ENCODE results near the gene EPB41L4A.
A peak's percentile ranks its signal among the peaks of the same experiment; 100 is the strongest.

Gene EPB41L4A

DNA sequence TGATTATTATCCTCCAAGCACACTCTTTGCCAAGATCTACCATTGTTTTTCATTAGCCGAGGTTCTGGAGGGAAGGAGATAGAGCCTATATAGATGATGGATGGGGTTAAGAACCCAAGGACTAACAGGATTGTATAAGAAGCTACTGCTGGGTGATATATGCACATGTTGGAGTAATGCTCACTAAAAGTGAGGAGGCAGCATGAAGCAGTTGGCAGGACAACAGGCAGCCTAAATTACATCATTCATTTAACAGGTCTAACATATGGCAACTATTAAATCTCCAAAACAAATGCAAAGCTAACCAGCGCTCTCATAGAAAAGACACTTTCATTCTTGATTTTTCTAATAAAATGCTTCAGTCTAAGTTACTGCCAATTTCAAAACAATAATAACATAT, 293.2 kb downstream of the EPB41L4A start:
- TF ChIP-seq GATA1 (IDR thresholded peaks at IDR 0.05; ENCODE audit: low read depth, low read length) (no peak), POLR2A (IDR thresholded peaks at IDR 0.05; ENCODE audit: low read length) (no peak)
- DNase-seq: no peak

- TF ChIP-seq GATA1 (IDR thresholded peaks at IDR 0.05; ENCODE audit: low read depth, low read length): no peak
- no peak for DNase-seq
Observed at GRCh38 chr5:112124788-112125187, 294.3 kb downstream of the EPB41L4A start.

GRCh38 chr5:112123086-112123485, 296.0 kb downstream of the EPB41L4A start:
- DNase-seq: no peak
- TF ChIP-seq POLR2A (IDR thresholded peaks at IDR 0.05; ENCODE audit: low read length) (no peak), GATA1 (IDR thresholded peaks at IDR 0.05; ENCODE audit: low read depth, low read length) (no peak)

DNA sequence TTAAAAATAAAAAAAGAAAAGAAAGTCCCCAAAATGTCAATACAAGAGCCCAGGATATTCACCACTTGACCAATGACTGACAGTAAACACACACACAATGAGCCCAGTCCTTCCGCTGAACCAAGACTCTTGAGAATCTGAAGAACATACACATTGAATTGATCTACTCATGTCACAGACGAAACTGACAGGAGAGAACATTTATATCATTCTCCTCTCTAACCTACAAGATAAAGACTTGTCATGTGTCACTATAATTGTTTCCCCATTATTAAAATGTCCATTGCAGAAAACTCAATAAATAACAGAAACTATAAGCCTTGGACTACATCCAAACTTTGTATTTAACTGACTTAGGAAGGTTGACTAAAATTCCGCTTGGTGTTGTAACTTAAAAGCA, 296.7 kb downstream of the EPB41L4A start:
- TF ChIP-seq POLR2A (IDR thresholded peaks at IDR 0.05; ENCODE audit: low read length): no peak
- no peak for TF ChIP-seq GATA1 (IDR thresholded peaks at IDR 0.05; ENCODE audit: low read depth, low read length)
- no peak for DNase-seq

- no peak for DNase-seq
- no peak for TF ChIP-seq GATA1 (IDR thresholded peaks at IDR 0.05; ENCODE audit: low read depth, low read length)
- no peak for TF ChIP-seq POLR2A (IDR thresholded peaks at IDR 0.05; ENCODE audit: low read length)
Observed at GRCh38 chr5:112121258-112121657, 297.8 kb downstream of the EPB41L4A start.

GRCh38 chr5:112119969-112120368, 299.1 kb downstream of the EPB41L4A start:
- no peak for DNase-seq
- no peak for TF ChIP-seq POLR2A (IDR thresholded peaks at IDR 0.05; ENCODE audit: low read length)
- no peak for TF ChIP-seq GATA1 (IDR thresholded peaks at IDR 0.05; ENCODE audit: low read depth, low read length)

- peak in 1 of 2 experiments; percentile 2 for DNase-seq
Observed at GRCh38 chr5:112119508-112119907, 299.6 kb downstream of the EPB41L4A start.

GRCh38 chr5:112117551-112117950, 301.5 kb downstream of the EPB41L4A start:
- TF ChIP-seq GATA1 (IDR thresholded peaks at IDR 0.05; ENCODE audit: low read depth, low read length) (no peak), POLR2A (IDR thresholded peaks at IDR 0.05; ENCODE audit: low read length) (no peak)
- no peak for DNase-seq

More at GRCh38 chr5:112119508-112119907, 299.6 kb downstream of the EPB41L4A start:
- TF ChIP-seq GATA1 (IDR thresholded peaks at IDR 0.05; ENCODE audit: low read depth, low read length) (no peak), POLR2A (IDR thresholded peaks at IDR 0.05; ENCODE audit: low read length) (no peak)

DNA sequence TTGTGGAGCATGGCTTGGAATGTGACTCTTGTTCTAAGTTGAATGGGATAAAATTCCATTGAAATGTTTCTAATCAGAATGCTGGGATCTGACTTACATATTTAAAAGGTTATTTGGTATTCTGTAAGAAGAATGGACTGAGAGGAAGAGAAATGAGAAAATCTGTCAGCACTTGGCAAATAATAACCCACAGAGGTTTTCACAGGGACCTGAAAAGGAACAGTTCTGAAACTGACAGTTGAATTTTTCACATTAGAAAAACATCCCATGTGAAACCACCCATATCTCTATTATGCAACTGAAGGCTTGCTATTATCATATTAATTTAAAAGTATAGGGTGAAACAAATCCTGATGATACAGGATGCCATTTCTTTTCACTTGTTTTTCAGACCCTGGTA, 302.7 kb downstream of the EPB41L4A start:
- DNase-seq: no peak
- no peak for TF ChIP-seq POLR2A (IDR thresholded peaks at IDR 0.05; ENCODE audit: low read length)
- TF ChIP-seq GATA1 (IDR thresholded peaks at IDR 0.05; ENCODE audit: low read depth, low read length): no peak

DNA sequence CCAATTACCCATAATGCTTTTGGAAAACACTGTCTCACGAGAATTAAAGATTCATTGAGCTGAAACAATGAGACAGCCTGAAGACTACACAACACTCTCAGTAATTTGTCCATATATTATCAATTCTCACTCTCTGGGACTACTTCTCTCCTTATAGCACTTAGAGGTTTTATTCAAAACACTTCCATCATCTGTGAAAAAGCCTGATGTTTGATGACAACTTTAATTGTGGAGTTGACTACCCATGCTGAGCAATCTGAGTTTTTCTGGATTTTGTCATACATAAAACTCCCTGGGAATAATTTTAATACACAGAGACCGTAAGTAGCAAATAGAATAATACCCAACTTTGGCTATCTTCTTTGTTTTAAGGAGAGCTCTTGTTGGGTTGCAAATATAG, 305.5 kb downstream of the EPB41L4A start:
- DNase-seq: no peak
- TF ChIP-seq GATA1 (IDR thresholded peaks at IDR 0.05; ENCODE audit: low read depth, low read length) (no peak), POLR2A (IDR thresholded peaks at IDR 0.05; ENCODE audit: low read length) (no peak)
